Uterus (tissue), 4 donors: ENCODE measurements around the gene ZNF438. TPM values are rescaled to one million over a fixed set of nuclear protein-coding genes. Genes with fewer than 3 reads are reported as not detected.
"Not testable (repeated sequence)": the region's sequence is repeated elsewhere in the genome, so short reads cannot be mapped to it uniquely, and the experiment has no call there.

Source experiments
- DNase-seq, 2 donors: peaks; one replicate each; pipeline ENCODE4 v3.0.0-alpha.2; 2019 to 2020
- H3K27ac ChIP-seq, 2 donors: fragments of 200-600 bp; sonication (generic); 1 replicate in 1 of 2; 2 replicates in 1 of 2; pipeline ENCODE4 v1.5.1; 2016 to 2018
- H3K27me3 ChIP-seq, 2 donors: fragments of 200-600 bp; sonication (generic); one replicate each; pipeline ENCODE4 v1.5.1; 2018 to 2019; ENCODE audit warnings: control low read depth in 1 of 2
- H3K36me3 ChIP-seq, 2 donors: fragments of 200-600 bp; sonication (generic); one replicate each; pipeline ENCODE4 v1.5.1; 2019; ENCODE audit warnings: control low read depth in 1 of 2
- H3K4me1 ChIP-seq, 2 donors: fragments of 200-600 bp; sonication (generic); one replicate each; pipeline ENCODE4 v1.5.1; 2018 to 2019; ENCODE audit warnings: control low read depth in 1 of 2
- H3K4me3 ChIP-seq, 2 donors: fragments of 200-600 bp; sonication (generic); 1 replicate in 1 of 2; 2 replicates in 1 of 2; pipeline ENCODE4 v1.5.1; 2018 to 2019; ENCODE audit warnings: mild to moderate bottlenecking in 1 of 2
- H3K9me3 ChIP-seq, 2 donors: fragments of 200-600 bp; sonication (generic); one replicate each; pipeline ENCODE4 v1.5.1; 2019; ENCODE audit warnings: control low read depth in 1 of 2
- CTCF ChIP-seq, 4 experiments: fragments of 200-600 bp in 2 of 4; fragments of 450-650 bp in 2 of 4; sonication (generic) in 2 of 4; IDR thresholded peaks; one replicate each; pipeline ENCODE4 v1.5.1; 2016 to 2019; ENCODE audit warnings: antibody characterized with exemption in 4 of 4, mild to moderate bottlenecking in 2 of 4, moderate library complexity in 1 of 4
- POLR2A ChIP-seq, 2 donors: fragments of 450-650 bp; IDR thresholded peaks; one replicate each; pipeline ENCODE4 v1.6.1; 2016; ENCODE audit warnings: antibody characterized with exemption in 2 of 2, mild to moderate bottlenecking in 1 of 2, moderate library complexity in 1 of 2
- intact Hi-C: fragments of 100-400 bp; cut with DNase I; formaldehyde crosslinking; loops from one replicate; pipeline ENCODE4 v1.15.1; 2023; ENCODE audit warnings: low total_unique reads
- total RNA-seq, 4 donors: library from RNA; depleted of rRNA in 3 of 4; stranded (reverse); fragments of >200 nt in 3 of 4; gene quantifications; one replicate each; pipeline versions ENCODE4 v1.1.0 to v1.2.4, GENCODE V29; 2014 to 2023
- donor health status: DM: yes; HTN: yes; CAD: no.

The ZNF438 gene
- total RNA-seq, 4 donors from 2014 or later = 5.8 to 24.6 (median 18.4) TPM

GRCh38 chr10:30962522-30962921, 69.1 kb downstream of the ZNF438 start:
- H3K4me1 ChIP-seq = no peaks in the 10 kb centered on the region
- TF ChIP-seq POLR2A (IDR thresholded peaks at IDR 0.05) = no peak
- TF ChIP-seq CTCF (IDR thresholded peaks at IDR 0.05) = no peak
- H3K27ac ChIP-seq = no peak overlapping the region
- no peak for DNase-seq
- H3K9me3 ChIP-seq = no peaks in the 10 kb centered on the region
- no peak overlapping the region for H3K4me3 ChIP-seq
- H3K27me3 ChIP-seq = no peaks in the 10 kb centered on the region
- intact Hi-C loops = no loop called here
- no peaks in the 10 kb centered on the region for H3K36me3 ChIP-seq

GRCh38 chr10:30959836-30960210, 71.8 kb downstream of the ZNF438 start:
- no peak overlapping the region for H3K4me3 ChIP-seq
- H3K36me3 ChIP-seq = no peaks in the 10 kb centered on the region
- no peaks in the 10 kb centered on the region for H3K27me3 ChIP-seq
- no peaks in the 10 kb centered on the region for H3K9me3 ChIP-seq
- TF ChIP-seq POLR2A (IDR thresholded peaks at IDR 0.05) (no peak), CTCF (IDR thresholded peaks at IDR 0.05) (no peak)
- DNase-seq = no peak
- intact Hi-C loops = no loop called here
- no peaks in the 10 kb centered on the region for H3K4me1 ChIP-seq
- no peak overlapping the region for H3K27ac ChIP-seq

GRCh38 chr10:30949218-30949617, 82.4 kb downstream of the ZNF438 start:
- not testable (repeated sequence) for DNase-seq, H3K4me3 ChIP-seq

GRCh38 chr10:30944005-30944404, 87.7 kb downstream of the ZNF438 start:
- Histone ChIP-seq H3K36me3 (no peaks in the 10 kb centered on the region), H3K4me1 (peaks cover 0 to 7% of the 10 kb centered on the region in 2 donors), H3K27me3 (no peaks in the 10 kb centered on the region), H3K9me3 (no peaks in the 10 kb centered on the region), H3K4me3 (no peak overlapping the region), H3K27ac (no peak overlapping the region)
- intact Hi-C loops = no loop called here
- DNase-seq = no peak
- no peak for TF ChIP-seq POLR2A (IDR thresholded peaks at IDR 0.05)
- TF ChIP-seq CTCF (IDR thresholded peaks at IDR 0.05) = no peak

More at GRCh38 chr10:30949218-30949617, 82.4 kb downstream of the ZNF438 start:
- H3K27ac ChIP-seq, H3K9me3 ChIP-seq, H3K36me3 ChIP-seq, intact Hi-C loops, H3K27me3 ChIP-seq, H3K4me1 ChIP-seq: not testable (repeated sequence)

GRCh38 chr10:30943451-30943850, 88.2 kb downstream of the ZNF438 start:
- no peak for TF ChIP-seq CTCF (IDR thresholded peaks at IDR 0.05)
- TF ChIP-seq POLR2A (IDR thresholded peaks at IDR 0.05) = no peak
- Histone ChIP-seq H3K4me1 (peaks cover 0 to 7% of the 10 kb centered on the region in 2 donors), H3K9me3 (no peaks in the 10 kb centered on the region), H3K4me3 (no peak overlapping the region), H3K27me3 (no peaks in the 10 kb centered on the region), H3K27ac (no peak overlapping the region), H3K36me3 (no peaks in the 10 kb centered on the region)
- no peak for DNase-seq
- intact Hi-C loops = no loop called here

GRCh38 chr10:30940256-30940655, 91.4 kb downstream of the ZNF438 start:
- no peaks in the 10 kb centered on the region for H3K27me3 ChIP-seq
- no peak for TF ChIP-seq CTCF (IDR thresholded peaks at IDR 0.05)
- TF ChIP-seq POLR2A (IDR thresholded peaks at IDR 0.05) = no peak
- H3K36me3 ChIP-seq = no peaks in the 10 kb centered on the region
- intact Hi-C loops = no loop called here
- peak overlapping the region in 1 of 2 donors; percentile 25 for H3K27ac ChIP-seq
- peaks cover 0 to 7% of the 10 kb centered on the region in 2 donors for H3K4me1 ChIP-seq
- H3K4me3 ChIP-seq = no peak overlapping the region
- no peak for DNase-seq
- no peaks in the 10 kb centered on the region for H3K9me3 ChIP-seq
